Measurements from ENCODE around the gene MICU1. TPM values are rescaled to one million over a fixed set of nuclear protein-coding genes. Genes with fewer than 3 reads are reported as not detected.
A peak's percentile ranks its signal among the peaks of the same experiment; 100 is the strongest.

Gene MICU1
- total and polyA plus RNA-seq, 8 donors = 9.4 to 21.7 (median 12.6) TPM

DNA sequence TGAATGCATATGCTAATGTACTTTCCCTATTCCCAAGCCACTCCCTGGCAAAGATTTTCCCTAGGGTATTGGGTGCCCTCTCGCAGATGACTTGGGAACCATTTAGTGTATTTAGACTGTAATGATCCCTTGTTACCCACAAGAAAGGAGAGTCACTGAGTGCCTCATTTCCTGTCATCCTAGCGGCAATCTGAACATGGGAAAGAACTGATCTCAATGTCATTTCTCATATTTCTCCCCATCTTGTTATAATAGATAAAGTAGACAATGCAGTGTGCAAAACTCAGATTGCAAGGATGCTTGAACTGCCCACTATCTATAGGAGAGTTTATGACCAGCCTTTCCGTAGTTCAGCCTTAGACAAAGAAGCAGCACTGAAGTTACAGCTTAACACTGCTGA lies 123.3 kb downstream of the MICU1 start:
- Histone ChIP-seq H3K36me3 (peaks cover 0 to 3% (median 0%) of the 10 kb centered on the region in 3 donors), H3K4me1 (no peaks in the 10 kb centered on the region), H3K9me3 (no peaks in the 10 kb centered on the region), H3K27me3 (no peaks in the 10 kb centered on the region), H3K27ac (no peak overlapping the region), H3K4me3 (no peak overlapping the region)
- FAIRE-seq (no peak), ATAC-seq (no peak), DNase-seq (no peak)
- no peak for TF ChIP-seq CTCF (IDR thresholded peaks at IDR 0.05)
- 95 to 96% methylated on average over 3 of the region's 3 CpGs for WGBS, 2 donors
- intact Hi-C loops (cut with DNase I) = no loop called here

DNA sequence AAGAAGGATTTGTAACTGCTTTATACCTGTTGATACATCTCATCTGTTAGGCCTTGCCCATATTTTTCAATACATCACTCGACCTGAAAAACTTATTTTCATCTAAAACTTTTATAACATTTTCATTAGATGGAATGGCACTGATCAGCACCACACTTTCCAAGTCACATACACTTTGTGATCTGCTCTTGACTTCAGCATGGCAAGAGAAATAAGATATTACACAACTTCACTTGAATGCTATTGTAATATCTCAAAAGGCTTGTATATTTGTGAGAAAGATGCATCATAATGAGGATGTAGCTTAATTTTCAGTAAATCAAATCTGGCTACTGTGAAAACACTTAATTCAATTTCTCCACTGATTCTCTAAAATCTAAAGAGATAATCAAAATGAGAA lies 126.2 kb downstream of the MICU1 start:
- intact Hi-C loops (cut with DNase I) = no loop called here

DNA sequence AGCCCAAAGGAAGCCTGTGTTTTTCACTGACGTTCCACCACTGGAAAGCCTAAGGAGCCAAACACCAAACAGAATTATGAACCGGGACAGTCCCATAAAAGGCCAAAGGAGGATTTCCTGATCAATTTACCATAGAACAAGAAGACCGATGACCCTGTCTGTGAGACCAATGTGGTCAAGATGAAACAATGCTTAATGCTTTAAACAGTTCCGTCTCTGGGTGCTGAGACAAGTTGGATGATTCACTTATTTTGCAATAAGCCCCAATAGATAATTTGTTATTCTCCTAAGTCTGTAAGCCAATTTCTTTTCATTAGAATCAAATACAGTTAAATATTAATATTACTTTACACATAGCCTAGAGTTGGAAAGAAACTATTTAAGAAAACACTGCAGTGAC lies 134.9 kb downstream of the MICU1 start:
- WGBS, 2 donors = 74 to 77% methylated on average over 4 of the region's 4 CpGs
- Histone ChIP-seq H3K36me3 (no peaks in the 10 kb centered on the region), H3K9me3 (no peaks in the 10 kb centered on the region), H3K4me1 (no peaks in the 10 kb centered on the region), H3K27me3 (no peaks in the 10 kb centered on the region), H3K27ac (no peak overlapping the region), H3K4me3 (no peak overlapping the region)
- no peak for FAIRE-seq
- intact Hi-C loops (cut with DNase I) = no loop called here
- ATAC-seq = peak in 1 of 4 donors; percentile 12
- no peak for TF ChIP-seq CTCF (IDR thresholded peaks at IDR 0.05)
- no peak for DNase-seq

More for the DNA sequence above, 126.2 kb downstream of the MICU1 start:
- no peak for TF ChIP-seq CTCF (IDR thresholded peaks at IDR 0.05)
- FAIRE-seq (no peak), DNase-seq (no peak), ATAC-seq (no peak)
- no peaks in the 10 kb centered on the region for H3K9me3 ChIP-seq
- WGBS, 2 donors = 62 to 68% methylated on average over 1 of the region's 1 CpG
- H3K36me3 ChIP-seq = peaks cover 0 to 3% (median 0%) of the 10 kb centered on the region in 3 donors
- H3K27me3 ChIP-seq = no peaks in the 10 kb centered on the region
- H3K4me1 ChIP-seq = no peaks in the 10 kb centered on the region
- no peak overlapping the region for H3K4me3 ChIP-seq
- H3K27ac ChIP-seq = no peak overlapping the region

DNA sequence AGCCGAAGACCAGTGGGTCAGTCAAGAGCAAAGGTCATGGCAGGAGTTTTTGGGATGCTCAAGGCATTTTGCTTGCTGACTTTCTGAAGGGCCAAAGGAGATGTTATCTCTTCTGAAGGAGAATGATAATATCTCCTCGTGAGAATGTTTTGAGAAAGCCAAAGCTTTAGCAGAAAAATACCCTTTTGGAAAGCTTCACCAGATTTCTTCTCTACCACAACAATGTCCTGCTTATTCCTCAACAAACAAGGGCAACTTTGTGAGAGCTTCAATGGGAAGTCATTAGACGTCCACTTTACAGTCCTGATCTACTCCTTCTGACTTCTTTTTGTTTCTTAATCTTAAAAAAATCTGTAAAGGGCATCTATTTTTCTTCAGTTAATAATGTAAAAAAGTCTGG lies 138.4 kb downstream of the MICU1 start:
- intact Hi-C loops (cut with DNase I) = no loop called here
- DNase-seq (no peak), ATAC-seq (no peak), FAIRE-seq (no peak)
- H3K9me3 ChIP-seq = no peaks in the 10 kb centered on the region
- no peaks in the 10 kb centered on the region for H3K36me3 ChIP-seq
- 91 to 95% methylated on average over 3 of the region's 3 CpGs for WGBS, 2 donors
- TF ChIP-seq CTCF (IDR thresholded peaks at IDR 0.05) = no peak
- no peak overlapping the region for H3K27ac ChIP-seq
- no peaks in the 10 kb centered on the region for H3K4me1 ChIP-seq
- no peaks in the 10 kb centered on the region for H3K27me3 ChIP-seq
- H3K4me3 ChIP-seq = no peak overlapping the region

DNA sequence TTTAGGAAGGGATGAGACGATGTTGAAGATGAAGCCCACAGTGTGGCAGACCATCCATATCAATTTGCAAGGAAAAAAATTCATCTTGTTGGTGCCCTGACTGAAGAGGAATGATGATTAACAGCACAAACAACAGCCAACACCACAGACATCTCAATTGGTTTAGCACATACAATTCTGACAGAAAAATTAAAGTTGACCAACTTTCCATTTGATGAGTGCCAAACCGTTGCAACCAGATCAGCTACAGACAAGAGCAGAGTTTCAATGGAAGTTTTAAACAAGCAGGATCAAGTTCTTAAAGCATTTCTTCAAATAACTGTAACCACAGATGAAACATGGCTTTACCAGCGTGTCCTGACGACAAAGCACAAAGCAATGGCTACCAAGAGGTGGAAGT lies 138.8 kb downstream of the MICU1 start:
- intact Hi-C loops (cut with DNase I) = no loop called here
- no peak overlapping the region for H3K27ac ChIP-seq
- H3K4me1 ChIP-seq = no peaks in the 10 kb centered on the region
- H3K4me3 ChIP-seq = no peak overlapping the region
- 95 to 97% methylated on average over 4 of the region's 4 CpGs for WGBS, 2 donors
- H3K27me3 ChIP-seq = no peaks in the 10 kb centered on the region
- no peaks in the 10 kb centered on the region for H3K36me3 ChIP-seq
- no peaks in the 10 kb centered on the region for H3K9me3 ChIP-seq
- DNase-seq = no peak
- no peak for TF ChIP-seq CTCF (IDR thresholded peaks at IDR 0.05)
- no peak for FAIRE-seq
- no peak for ATAC-seq
